ENCODE measurements around the gene TBX21. TPM values are rescaled to one million over a fixed set of nuclear protein-coding genes. Genes with fewer than 3 reads are reported as not detected.
A peak's percentile ranks its signal among the peaks of the same experiment; 100 is the strongest.

TBX21 gene
- total RNA-seq, 2 donors from 2014 or later = not detected

- no peak overlapping the region for H3K4me3 ChIP-seq (ENCODE audit: low read length)
- H3K9ac ChIP-seq (ENCODE audit: extremely low read depth, low read length, poor library complexity, severe bottlenecking) = no peak overlapping the region
- H3K9me3 ChIP-seq (ENCODE audit: control insufficient read depth, low read length) = no peaks in the 10 kb centered on the region
- H3K27ac Mint-ChIP-seq = no peak overlapping the region
- 88 to 100% methylated on average over 3 to 10 of the region's 11 CpGs for WGBS, 2 experiments (ENCODE audit: insufficient coverage in 1 of 2, insufficient read length in 1 of 2)
- H3K27me3 Mint-ChIP-seq (ENCODE audit: insufficient read depth) = peaks cover 43% of the 10 kb centered on the region
- H3K36me3 Mint-ChIP-seq (ENCODE audit: low read depth) = no peaks in the 10 kb centered on the region
- H3K4me1 Mint-ChIP-seq = peaks cover 4% of the 10 kb centered on the region
- H3K9me3 Mint-ChIP-seq = no peaks in the 10 kb centered on the region
- H3K27me3 ChIP-seq (ENCODE audit: control insufficient read depth, insufficient read depth, low read length, poor library complexity, severe bottlenecking) = peaks cover 23% of the 10 kb centered on the region
- H3K27ac ChIP-seq (ENCODE audit: low read depth, low read length) = no peak overlapping the region
- H3K4me3 Mint-ChIP-seq = no peak overlapping the region
- H3K36me3 ChIP-seq (ENCODE audit: control insufficient read depth, insufficient read depth, low read length) = no peaks in the 10 kb centered on the region
- TF ChIP-seq, protein P1, sequence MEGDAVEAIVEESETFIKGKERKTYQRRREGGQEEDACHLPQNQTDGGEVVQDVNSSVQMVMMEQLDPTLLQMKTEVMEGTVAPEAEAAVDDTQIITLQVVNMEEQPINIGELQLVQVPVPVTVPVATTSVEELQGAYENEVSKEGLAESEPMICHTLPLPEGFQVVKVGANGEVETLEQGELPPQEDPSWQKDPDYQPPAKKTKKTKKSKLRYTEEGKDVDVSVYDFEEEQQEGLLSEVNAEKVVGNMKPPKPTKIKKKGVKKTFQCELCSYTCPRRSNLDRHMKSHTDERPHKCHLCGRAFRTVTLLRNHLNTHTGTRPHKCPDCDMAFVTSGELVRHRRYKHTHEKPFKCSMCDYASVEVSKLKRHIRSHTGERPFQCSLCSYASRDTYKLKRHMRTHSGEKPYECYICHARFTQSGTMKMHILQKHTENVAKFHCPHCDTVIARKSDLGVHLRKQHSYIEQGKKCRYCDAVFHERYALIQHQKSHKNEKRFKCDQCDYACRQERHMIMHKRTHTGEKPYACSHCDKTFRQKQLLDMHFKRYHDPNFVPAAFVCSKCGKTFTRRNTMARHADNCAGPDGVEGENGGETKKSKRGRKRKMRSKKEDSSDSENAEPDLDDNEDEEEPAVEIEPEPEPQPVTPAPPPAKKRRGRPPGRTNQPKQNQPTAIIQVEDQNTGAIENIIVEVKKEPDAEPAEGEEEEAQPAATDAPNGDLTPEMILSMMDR (conservative IDR thresholded peaks at IDR 0.05) = no peak
- DNase-seq = no peak
- H3K4me1 ChIP-seq (ENCODE audit: control insufficient read depth, insufficient read depth, low read length) = no peaks in the 10 kb centered on the region
Measured at GRCh38 chr17:47741109-47741792, 8.2 kb downstream of the TBX21 start.

DNA sequence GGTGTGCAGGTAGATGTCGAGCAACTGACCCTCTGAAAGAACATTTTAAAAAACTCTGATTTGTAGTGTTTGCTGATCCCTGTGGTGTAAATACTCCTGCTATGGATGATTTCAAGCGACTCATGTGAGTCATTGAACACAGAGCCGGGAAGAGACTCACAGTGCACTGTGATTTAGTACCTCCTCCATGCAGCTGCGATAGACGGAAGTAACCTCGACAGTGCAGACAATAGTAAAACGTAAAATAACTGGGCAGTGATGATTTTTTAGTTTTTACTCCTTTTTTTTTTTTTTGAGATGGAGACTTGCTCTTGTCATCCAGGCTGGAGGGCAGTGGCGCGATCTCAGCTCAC lies 8.7 kb downstream of the TBX21 start:
- Mint-ChIP-seq H3K4me3 (no peak overlapping the region), H3K9me3 (no peaks in the 10 kb centered on the region), H3K27me3 (ENCODE audit: insufficient read depth) (peaks cover 38% of the 10 kb centered on the region), H3K36me3 (ENCODE audit: low read depth) (no peaks in the 10 kb centered on the region), H3K27ac (no peak overlapping the region), H3K4me1 (peaks cover 4% of the 10 kb centered on the region)
- Histone ChIP-seq H3K9ac (ENCODE audit: extremely low read depth, low read length, poor library complexity, severe bottlenecking) (no peak overlapping the region), H3K27me3 (ENCODE audit: control insufficient read depth, insufficient read depth, low read length, poor library complexity, severe bottlenecking) (peaks cover 18% of the 10 kb centered on the region), H3K9me3 (ENCODE audit: control insufficient read depth, low read length) (no peaks in the 10 kb centered on the region), H3K36me3 (ENCODE audit: control insufficient read depth, insufficient read depth, low read length) (no peaks in the 10 kb centered on the region), H3K4me1 (ENCODE audit: control insufficient read depth, insufficient read depth, low read length) (no peaks in the 10 kb centered on the region), H3K4me3 (ENCODE audit: low read length) (no peak overlapping the region), H3K27ac (ENCODE audit: low read depth, low read length) (no peak overlapping the region)
- TF ChIP-seq, protein P1 (conservative IDR thresholded peaks at IDR 0.05) = no peak
- DNase-seq = no peak
- WGBS, 2 experiments (ENCODE audit: insufficient coverage in 1 of 2, insufficient read length in 1 of 2) = 91 to 94% methylated on average over 7 to 9 of the region's 9 CpGs

DNA sequence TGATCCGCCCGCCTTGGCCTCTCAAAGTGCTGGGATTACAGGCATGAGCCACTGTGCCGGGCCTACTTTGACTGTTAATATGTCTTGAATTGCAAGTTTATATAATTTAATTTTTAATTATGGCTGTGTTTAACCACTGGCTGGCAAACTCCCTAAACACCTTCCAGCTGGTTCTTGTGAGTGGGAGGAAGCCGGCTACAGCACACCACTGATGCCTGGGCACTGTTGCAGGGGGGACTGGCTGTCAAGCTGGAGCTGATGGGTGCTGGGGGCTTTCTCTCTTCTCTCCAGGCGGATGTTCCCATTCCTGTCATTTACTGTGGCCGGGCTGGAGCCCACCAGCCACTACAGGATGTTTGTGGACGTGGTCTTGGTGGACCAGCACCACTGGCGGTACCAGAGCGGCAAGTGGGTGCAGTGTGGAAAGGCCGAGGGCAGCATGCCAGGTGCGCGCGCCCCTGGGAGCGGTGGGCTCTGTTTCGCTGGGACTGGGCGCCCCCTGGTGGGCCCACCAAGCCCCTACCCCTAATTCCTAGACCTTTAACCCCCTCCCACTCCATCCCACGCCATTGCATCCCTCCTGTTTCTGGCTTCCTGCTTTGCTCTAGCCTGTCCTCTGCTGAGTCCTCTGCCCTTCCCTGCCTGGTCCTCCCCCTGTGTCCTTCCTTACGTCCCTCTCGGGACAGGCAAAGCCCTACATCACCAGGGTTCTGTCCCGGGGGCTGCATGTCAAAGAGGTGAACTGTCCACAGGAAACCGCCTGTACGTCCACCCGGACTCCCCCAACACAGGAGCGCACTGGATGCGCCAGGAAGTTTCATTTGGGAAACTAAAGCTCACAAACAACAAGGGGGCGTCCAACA lies 9.5 kb downstream of the TBX21 start:
- Histone ChIP-seq H3K36me3 (ENCODE audit: control insufficient read depth, insufficient read depth, low read length) (no peaks in the 10 kb centered on the region), H3K9me3 (ENCODE audit: control insufficient read depth, low read length) (no peaks in the 10 kb centered on the region), H3K27ac (ENCODE audit: low read depth, low read length) (no peak overlapping the region), H3K4me1 (ENCODE audit: control insufficient read depth, insufficient read depth, low read length) (no peaks in the 10 kb centered on the region), H3K9ac (ENCODE audit: extremely low read depth, low read length, poor library complexity, severe bottlenecking) (no peak overlapping the region), H3K4me3 (ENCODE audit: low read length) (no peak overlapping the region), H3K27me3 (ENCODE audit: control insufficient read depth, insufficient read depth, low read length, poor library complexity, severe bottlenecking) (peaks cover 14% of the 10 kb centered on the region)
- DNase-seq = peak; percentile 92
- H3K36me3 Mint-ChIP-seq (ENCODE audit: low read depth) = no peaks in the 10 kb centered on the region
- TF ChIP-seq, protein P1 (conservative IDR thresholded peaks at IDR 0.05) = peak; percentile 93
- H3K4me3 Mint-ChIP-seq = no peak overlapping the region
- H3K27me3 Mint-ChIP-seq (ENCODE audit: insufficient read depth) = peaks cover 37% of the 10 kb centered on the region
- H3K27ac Mint-ChIP-seq = no peak overlapping the region
- no peaks in the 10 kb centered on the region for H3K4me1 Mint-ChIP-seq
- H3K9me3 Mint-ChIP-seq = no peaks in the 10 kb centered on the region
- 46 to 58% methylated on average over 6 to 25 of the region's 26 CpGs for WGBS, 2 experiments (ENCODE audit: insufficient coverage in 1 of 2, insufficient read length in 1 of 2)

Measured in endodermal cell (in vitro differentiated cells).